ENCODE data around the gene MEOX1. TPM values are rescaled to one million over a fixed set of nuclear protein-coding genes. Genes with fewer than 3 reads are reported as not detected.

Gene MEOX1
- total and polyA plus RNA-seq, 2 of the 4 experiments (the other 2 are of a cell fraction) = 0.48 to 0.72 TPM

DNA sequence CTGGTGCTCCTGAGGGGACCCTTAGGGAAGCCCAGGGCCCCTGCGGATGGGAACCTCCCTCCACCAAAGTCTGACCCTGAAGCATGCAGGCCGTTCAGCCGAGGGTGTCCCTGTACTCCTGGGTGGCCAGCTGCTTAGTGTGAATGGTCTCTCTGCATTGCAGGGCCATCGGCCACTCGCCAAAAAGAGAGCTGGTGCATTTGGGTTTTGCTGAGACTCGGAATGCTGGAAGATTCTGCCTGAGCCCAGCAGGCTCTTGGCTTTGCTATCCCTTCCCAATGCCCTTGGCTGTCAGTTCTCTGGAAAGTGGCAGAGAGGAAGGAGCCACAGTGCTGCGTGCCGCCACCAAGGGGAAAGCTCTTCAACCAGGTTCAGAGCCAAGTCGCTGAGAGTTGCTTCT, 2.8 kb downstream of the MEOX1 start:
- no peak overlapping the region for H3K27ac ChIP-seq (ENCODE audit: insufficient read depth, low read length)
- H3K9me1 ChIP-seq (ENCODE audit: insufficient read depth, low read length) = no peaks in the 10 kb centered on the region; the same call in 1 of the 2 replicates
- H2AK9ac ChIP-seq (replicated peaks; ENCODE audit: low read depth, low read length, poor library complexity) = peak overlapping the region; percentile 37
- no peaks in the 10 kb centered on the region for H3K36me3 ChIP-seq (ENCODE audit: control insufficient read depth, insufficient read depth, low read length)
- H2BK20ac ChIP-seq (ENCODE audit: low read depth, low read length) = no peak overlapping the region
- WGBS, 2 experiments (ENCODE audit: extremely low coverage in 2 of 2, insufficient read length in 1 of 2) = no CpG with 5 or more reads among the region's 9 CpGs
- in situ Hi-C loops (cut with MboI; ENCODE audit: low sequenced_read_pairs) = no loop called here
- no peak overlapping the region for H3K9ac ChIP-seq (ENCODE audit: low read depth, low read length)
- intact Hi-C loops (cut with micrococcal nuclease) = no loop called here
- H3K9me3 ChIP-seq (ENCODE audit: control insufficient read depth, insufficient read depth, low read length) = no peaks in the 10 kb centered on the region
- H4K8ac ChIP-seq (ENCODE audit: low read depth in 2 of 2, low read length in 2 of 2) = no peak overlapping the region
- H3K4me3 ChIP-seq (ENCODE audit: insufficient read depth, low read depth, low read length) = no peak overlapping the region
- H4K20me1 ChIP-seq (ENCODE audit: insufficient read depth, low read length) = no peaks in the 10 kb centered on the region
- H3K23ac ChIP-seq (ENCODE audit: low read depth, low read length) = no peak overlapping the region
- no peak overlapping the region for H3K14ac ChIP-seq (replicated peaks; ENCODE audit: low read depth, low read length)
- peaks cover 7% of the 10 kb centered on the region for H3K4me1 ChIP-seq (ENCODE audit: control insufficient read depth, insufficient read depth, low read length)
- no TSS peak for BruUV-seq (replicated peaks)
- H3K56ac ChIP-seq (ENCODE audit: extremely low read depth, insufficient read depth, low read length) = no peak overlapping the region
- no peak overlapping the region for H4K91ac ChIP-seq (ENCODE audit: insufficient read depth, low read depth, low read length)
- ChIA-PET POLR2A (ENCODE audit: unreplicated experiment) (interaction anchor here (0.7 kb wide), 1 partner anchor 114 kb away, joined by 5 read pairs; no protein-coding TSS in a partner anchor), CTCF (interaction anchor here (1.5 to 1.9 kb wide), 2 partner anchors 15 to 81 kb away, joined by 3 to 7 read pairs; no protein-coding TSS in a partner anchor)
- H2BK120ac ChIP-seq (ENCODE audit: low read depth, low read length) = no peak overlapping the region
- no peak overlapping the region for H3K4me2 ChIP-seq (ENCODE audit: low read depth, low read length)
- no peak for DNase-seq
- H3K18ac ChIP-seq (ENCODE audit: low read depth, low read length) = no peak overlapping the region
- no peak overlapping the region for H2AK5ac ChIP-seq (ENCODE audit: low read depth, low read length)
- dilution Hi-C loops (cut with HindIII; ENCODE audit: low sequenced_read_pairs, unreplicated experiment) = no loop called here
- no peak overlapping the region for H4K5ac ChIP-seq (ENCODE audit: low read depth, low read length)
- H2BK5ac ChIP-seq (ENCODE audit: low read depth, low read length, poor library complexity, severe bottlenecking) = no peak overlapping the region
- no peaks in the 10 kb centered on the region for H3K79me1 ChIP-seq (ENCODE audit: low read depth in 1 of 2, low read length in 2 of 2)
- no peak overlapping the region for H2BK15ac ChIP-seq (ENCODE audit: low read depth, low read length)
- H3K4ac ChIP-seq (ENCODE audit: low read depth, low read length) = no peak overlapping the region
- no peak overlapping the region for H2AFZ ChIP-seq (replicated peaks; ENCODE audit: low read length, poor library complexity)
- TF ChIP-seq NFE2L2 (IDR thresholded peaks at IDR 0.05; ENCODE audit: low read depth, low read length) (no peak), FOS (IDR thresholded peaks at IDR 0.05; ENCODE audit: low read depth, low read length) (no peak), POLR2A (IDR thresholded peaks at IDR 0.05; ENCODE audit: low read depth, low read length) (no peak), RCOR1 (IDR thresholded peaks at IDR 0.05; ENCODE audit: insufficient replicate concordance, low read length) (no peak), MAZ (IDR thresholded peaks at IDR 0.05; ENCODE audit: borderline replicate concordance, low read depth, low read length) (no peak), RFX5 (IDR thresholded peaks at IDR 0.05; ENCODE audit: low read depth, low read length) (no peak), CEBPB (IDR thresholded peaks at IDR 0.05; ENCODE audit: low read depth, low read length) (no peak), MAFK (IDR thresholded peaks at IDR 0.05; ENCODE audit: low read depth, low read length) (no peak), RAD21 (IDR thresholded peaks at IDR 0.05; ENCODE audit: low read length) (no peak), BHLHE40 (IDR thresholded peaks at IDR 0.05; ENCODE audit: low read depth, low read length) (no peak), SMC3 (IDR thresholded peaks at IDR 0.05; ENCODE audit: low read depth, low read length) (no peak), MXI1 (IDR thresholded peaks at IDR 0.05; ENCODE audit: borderline replicate concordance, low read depth, low read length) (no peak), CHD1 (IDR thresholded peaks at IDR 0.05; ENCODE audit: low read depth, low read length) (no peak)
- TF ChIP-seq, protein P1, sequence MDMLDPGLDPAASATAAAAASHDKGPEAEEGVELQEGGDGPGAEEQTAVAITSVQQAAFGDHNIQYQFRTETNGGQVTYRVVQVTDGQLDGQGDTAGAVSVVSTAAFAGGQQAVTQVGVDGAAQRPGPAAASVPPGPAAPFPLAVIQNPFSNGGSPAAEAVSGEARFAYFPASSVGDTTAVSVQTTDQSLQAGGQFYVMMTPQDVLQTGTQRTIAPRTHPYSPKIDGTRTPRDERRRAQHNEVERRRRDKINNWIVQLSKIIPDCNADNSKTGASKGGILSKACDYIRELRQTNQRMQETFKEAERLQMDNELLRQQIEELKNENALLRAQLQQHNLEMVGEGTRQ (IDR thresholded peaks at IDR 0.05; ENCODE audit: low read depth, low read length) = no peak
- TF ChIP-seq, protein P2, sequence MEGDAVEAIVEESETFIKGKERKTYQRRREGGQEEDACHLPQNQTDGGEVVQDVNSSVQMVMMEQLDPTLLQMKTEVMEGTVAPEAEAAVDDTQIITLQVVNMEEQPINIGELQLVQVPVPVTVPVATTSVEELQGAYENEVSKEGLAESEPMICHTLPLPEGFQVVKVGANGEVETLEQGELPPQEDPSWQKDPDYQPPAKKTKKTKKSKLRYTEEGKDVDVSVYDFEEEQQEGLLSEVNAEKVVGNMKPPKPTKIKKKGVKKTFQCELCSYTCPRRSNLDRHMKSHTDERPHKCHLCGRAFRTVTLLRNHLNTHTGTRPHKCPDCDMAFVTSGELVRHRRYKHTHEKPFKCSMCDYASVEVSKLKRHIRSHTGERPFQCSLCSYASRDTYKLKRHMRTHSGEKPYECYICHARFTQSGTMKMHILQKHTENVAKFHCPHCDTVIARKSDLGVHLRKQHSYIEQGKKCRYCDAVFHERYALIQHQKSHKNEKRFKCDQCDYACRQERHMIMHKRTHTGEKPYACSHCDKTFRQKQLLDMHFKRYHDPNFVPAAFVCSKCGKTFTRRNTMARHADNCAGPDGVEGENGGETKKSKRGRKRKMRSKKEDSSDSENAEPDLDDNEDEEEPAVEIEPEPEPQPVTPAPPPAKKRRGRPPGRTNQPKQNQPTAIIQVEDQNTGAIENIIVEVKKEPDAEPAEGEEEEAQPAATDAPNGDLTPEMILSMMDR (conservative IDR thresholded peaks at IDR 0.05; ENCODE audit: low read depth, low read length) = no peak
- TF ChIP-seq, protein P3, sequence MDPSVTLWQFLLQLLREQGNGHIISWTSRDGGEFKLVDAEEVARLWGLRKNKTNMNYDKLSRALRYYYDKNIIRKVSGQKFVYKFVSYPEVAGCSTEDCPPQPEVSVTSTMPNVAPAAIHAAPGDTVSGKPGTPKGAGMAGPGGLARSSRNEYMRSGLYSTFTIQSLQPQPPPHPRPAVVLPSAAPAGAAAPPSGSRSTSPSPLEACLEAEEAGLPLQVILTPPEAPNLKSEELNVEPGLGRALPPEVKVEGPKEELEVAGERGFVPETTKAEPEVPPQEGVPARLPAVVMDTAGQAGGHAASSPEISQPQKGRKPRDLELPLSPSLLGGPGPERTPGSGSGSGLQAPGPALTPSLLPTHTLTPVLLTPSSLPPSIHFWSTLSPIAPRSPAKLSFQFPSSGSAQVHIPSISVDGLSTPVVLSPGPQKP (IDR thresholded peaks at IDR 0.05; ENCODE audit: borderline replicate concordance, low read depth, low read length) = no peak
- H3K27me3 ChIP-seq (ENCODE audit: control insufficient read depth, insufficient read depth, low read length) = peaks cover 29% of the 10 kb centered on the region
- ATAC-seq (ENCODE audit: low read depth) = no peak

Data from IMR-90 (cell line).